IMR-90 (cell line): ENCODE data around the gene GMEB2.

Source experiments
- CHD1 ChIP-seq: IDR thresholded peaks from 2 replicates; pipeline ENCODE4 v1.6.1; 2012; ENCODE audit warnings: low read depth, low read length, improper control_type of control experiment
- POLR2A ChIP-seq: IDR thresholded peaks from 2 replicates; pipeline ENCODE4 v1.6.1; 2012; ENCODE audit warnings: mild to moderate bottlenecking, low read depth, low read length
- RAD21 ChIP-seq: IDR thresholded peaks from 2 replicates; pipeline ENCODE4 v1.6.1; 2012; ENCODE audit warnings: low read length, improper control_type of control experiment
- TF ChIP-seq, protein P1 (sequence below): conservative IDR thresholded peaks from 2 replicates; pipeline ENCODE4 v1.5.1; 2012; ENCODE audit warnings: mild to moderate bottlenecking, low read depth, low read length, improper control_type of control experiment

DNA sequence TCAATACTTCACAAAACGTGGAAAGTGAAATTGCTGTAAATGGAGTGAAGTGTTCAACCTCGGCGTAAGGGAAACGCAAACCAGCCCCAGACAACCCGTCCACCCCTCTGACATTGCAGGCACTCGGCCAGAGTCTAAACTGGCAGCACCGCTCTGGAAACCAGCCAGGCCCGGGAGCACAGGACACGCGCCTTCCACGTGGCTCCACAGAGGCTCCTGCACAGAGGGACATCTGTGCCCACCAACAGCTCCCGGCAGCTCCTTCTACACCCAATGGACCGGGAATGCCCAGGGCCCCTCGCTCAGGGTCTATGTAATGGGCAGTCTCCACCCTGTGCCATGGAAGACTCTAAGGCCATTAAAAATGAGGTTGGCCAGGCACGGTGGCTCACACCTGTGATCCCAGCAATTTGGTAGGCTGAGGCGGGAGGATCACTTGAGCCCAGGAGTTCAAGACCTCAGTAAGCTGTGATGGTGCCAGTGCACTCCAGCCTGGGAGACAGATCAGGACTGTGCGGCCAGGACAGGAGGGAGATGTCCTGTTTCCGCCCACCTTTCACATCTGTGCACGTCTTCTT, 49.5 kb downstream of the GMEB2 start:
- TF ChIP-seq, protein P1, sequence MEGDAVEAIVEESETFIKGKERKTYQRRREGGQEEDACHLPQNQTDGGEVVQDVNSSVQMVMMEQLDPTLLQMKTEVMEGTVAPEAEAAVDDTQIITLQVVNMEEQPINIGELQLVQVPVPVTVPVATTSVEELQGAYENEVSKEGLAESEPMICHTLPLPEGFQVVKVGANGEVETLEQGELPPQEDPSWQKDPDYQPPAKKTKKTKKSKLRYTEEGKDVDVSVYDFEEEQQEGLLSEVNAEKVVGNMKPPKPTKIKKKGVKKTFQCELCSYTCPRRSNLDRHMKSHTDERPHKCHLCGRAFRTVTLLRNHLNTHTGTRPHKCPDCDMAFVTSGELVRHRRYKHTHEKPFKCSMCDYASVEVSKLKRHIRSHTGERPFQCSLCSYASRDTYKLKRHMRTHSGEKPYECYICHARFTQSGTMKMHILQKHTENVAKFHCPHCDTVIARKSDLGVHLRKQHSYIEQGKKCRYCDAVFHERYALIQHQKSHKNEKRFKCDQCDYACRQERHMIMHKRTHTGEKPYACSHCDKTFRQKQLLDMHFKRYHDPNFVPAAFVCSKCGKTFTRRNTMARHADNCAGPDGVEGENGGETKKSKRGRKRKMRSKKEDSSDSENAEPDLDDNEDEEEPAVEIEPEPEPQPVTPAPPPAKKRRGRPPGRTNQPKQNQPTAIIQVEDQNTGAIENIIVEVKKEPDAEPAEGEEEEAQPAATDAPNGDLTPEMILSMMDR: no peak
- no peak for TF ChIP-seq CHD1
- no peak for TF ChIP-seq POLR2A
- no peak for TF ChIP-seq RAD21
